NCI-H446 treated with DMSO at 0.1 percent for 48 hours (cell line): Measurements from ENCODE around the gene NTRK3.
A peak's percentile ranks its signal among the peaks of the same experiment; 100 is the strongest.
"Not testable (repeated sequence)": the region's sequence is repeated elsewhere in the genome, so short reads cannot be mapped to it uniquely, and the experiment has no call there.

Experiments
- DNase-seq: peaks from one replicate; lab custom pipeline; 2025; lab: John Stamatoyannopoulos, UW

Gene NTRK3

DNA sequence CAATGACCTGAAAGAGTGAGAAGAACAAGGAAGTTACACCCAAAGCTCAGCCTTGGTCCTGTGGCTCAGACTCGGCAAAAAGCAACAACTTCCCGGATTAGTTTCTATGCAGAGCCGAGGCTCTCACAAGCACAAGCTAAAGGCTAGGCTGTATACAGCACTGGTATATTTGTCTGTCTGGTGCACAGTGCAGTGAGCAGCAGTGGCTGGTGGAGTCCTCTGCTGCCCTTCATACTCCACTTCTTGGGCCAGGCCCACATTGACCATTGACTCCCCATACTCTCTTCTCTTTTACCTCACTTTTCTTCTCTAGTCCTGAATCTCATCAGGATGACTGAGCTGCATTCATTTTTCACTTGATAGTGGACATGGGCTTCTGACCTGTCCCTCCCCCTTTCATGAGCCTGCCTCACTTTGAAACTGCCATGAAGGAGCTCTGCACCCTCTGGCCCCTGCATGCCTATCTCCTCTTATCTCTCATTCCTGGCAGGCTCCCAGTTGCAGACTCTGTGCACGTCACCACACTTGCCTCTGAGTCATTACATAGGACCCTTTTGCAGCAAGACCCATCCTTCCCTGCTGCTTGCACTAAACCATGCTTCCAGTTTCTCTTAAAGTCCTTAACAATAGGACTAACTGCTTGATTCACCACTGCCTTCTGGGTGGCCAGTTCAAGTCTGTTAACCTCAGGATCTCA, 379.3 kb downstream of the NTRK3 start:
- no peak for DNase-seq

- DNase-seq, result peak; percentile 49
Observed at GRCh38 chr15:87874896-87875711, 381.4 kb downstream of the NTRK3 start.

DNA sequence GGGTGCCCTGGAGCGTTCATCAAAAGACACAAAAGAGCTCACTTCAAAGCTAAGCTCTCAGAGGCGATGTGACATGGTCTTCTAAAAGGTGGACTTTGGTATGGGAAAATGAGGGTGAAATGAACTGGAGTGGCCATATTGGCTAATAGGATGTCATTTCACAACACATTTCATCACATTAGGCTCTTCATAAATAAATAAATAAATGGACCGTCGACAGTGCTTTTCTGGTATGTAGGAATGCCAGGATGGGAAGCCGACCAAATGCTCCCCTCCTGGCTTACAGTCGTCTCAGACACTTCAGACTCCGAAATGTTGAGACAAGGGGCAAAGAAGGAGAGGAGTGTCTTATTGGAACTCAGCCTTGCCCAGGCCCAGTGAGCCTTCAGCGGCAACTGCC, 383.0 kb downstream of the NTRK3 start:
- DNase-seq, result no peak

DNA sequence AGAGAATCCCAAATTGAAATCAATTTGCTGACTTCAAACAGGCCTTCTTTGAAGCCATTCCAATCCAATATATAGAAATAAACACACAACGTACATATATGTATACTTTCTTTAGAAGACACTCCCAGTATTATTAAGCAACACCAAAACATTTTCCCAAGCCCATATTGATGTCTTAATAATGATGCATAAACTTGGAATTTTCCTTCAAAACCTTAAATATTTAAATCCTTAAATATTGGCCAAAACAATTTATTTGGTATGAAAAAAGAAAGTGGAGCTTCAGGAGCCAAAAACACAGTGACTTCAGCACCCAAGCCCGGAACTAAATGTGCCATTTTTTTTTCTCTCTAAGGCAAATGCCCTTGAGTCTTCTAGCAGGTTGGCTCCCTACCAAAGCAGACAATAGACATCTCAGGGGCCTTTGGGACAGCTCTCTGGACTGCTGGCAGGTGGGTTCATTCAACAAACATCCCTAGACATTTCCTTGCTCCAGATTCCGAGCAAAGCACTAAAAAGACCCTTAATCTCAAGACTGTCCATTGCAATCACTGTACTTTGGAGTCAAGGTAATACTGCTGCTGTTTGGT, 384.7 kb downstream of the NTRK3 start:
- DNase-seq, result no peak

GRCh38 chr15:87871258-87871681, 385.3 kb downstream of the NTRK3 start:
- DNase-seq, result no peak

GRCh38 chr15:87866961-87867360, 389.6 kb downstream of the NTRK3 start:
- no peak for DNase-seq

DNA sequence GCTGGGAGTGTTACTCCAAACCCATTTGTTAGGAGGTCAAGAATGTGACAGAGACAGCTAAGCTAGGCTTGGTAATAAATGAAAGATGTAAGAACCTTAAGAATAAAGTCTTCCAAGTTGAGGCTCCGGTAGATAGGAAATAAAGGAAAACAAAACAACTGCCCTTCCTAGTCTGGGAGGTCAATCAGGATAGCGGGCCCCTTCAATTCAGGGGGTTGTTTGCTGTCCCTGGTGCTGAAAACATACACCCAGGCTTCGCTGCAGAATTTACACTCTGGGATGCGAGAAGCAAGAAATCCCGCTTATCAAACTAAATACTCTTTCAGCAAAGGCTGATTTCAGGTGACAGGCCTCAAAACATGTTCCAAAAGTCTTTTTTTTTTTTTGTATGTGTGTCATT, 393.4 kb downstream of the NTRK3 start:
- DNase-seq, result no peak

DNA sequence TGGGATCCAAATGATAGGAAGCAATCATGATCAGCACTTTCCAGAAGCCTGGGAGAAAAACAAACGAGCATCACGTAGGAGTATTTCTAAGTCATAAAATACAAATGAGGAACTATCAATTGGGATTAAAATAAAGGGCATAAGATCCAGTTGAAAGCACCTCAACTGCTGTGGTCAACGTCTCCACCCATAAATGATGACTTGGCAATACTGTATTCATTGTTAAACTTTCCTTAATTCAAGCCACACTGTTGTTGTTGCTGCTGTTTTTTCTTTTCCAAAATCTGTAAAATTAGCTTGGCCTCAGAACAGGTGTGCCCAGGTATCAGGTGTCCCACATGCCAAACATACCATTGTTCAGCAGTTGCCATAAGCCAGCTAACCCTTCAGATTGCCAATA, 395.8 kb downstream of the NTRK3 start:
- DNase-seq, result no peak

- DNase-seq, result no peak
Observed at GRCh38 chr15:87858651-87859050, 397.9 kb downstream of the NTRK3 start.

DNA sequence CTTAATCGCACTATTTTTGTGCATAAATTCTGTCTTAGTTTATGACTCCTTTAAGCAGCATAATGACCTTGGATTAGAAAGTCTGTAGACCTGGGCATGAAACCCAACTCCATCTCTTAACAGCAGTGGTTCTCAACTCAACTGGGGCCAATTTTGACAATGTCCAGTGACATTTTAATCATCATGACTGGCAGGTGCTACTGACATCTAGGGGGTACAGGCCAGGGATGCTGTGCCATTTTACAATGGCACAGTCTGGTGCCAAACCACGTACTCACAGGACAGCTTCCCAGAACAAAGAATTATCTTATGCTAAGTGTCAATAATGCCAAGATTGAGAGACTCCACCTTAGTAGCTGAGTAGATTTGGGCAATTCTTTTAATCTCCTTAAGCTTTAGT, 405.0 kb downstream of the NTRK3 start:
- no peak for DNase-seq

- DNase-seq, result peak; percentile 58
Observed at GRCh38 chr15:87850916-87851315, 405.6 kb downstream of the NTRK3 start.

- no peak for DNase-seq
Observed at GRCh38 chr15:87849181-87849580, 407.4 kb downstream of the NTRK3 start.

DNA sequence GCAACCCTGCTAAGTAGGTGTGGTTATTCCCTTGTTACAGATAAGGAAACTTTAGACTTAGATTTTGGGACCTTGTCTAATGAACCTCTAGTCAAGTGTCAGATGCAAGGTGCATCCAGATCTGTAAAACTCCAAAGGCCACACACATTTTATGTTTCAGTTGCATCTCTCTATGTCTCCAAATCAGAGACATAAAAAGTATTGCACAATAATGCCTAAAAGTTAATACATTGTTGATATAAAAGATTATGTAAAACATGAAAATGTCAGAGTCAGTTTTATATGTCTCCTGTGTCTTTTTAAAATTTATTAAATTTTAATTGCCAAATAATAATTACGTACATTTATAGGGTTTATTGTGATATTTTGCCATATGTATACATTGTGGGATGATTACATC, 408.5 kb downstream of the NTRK3 start:
- no peak for DNase-seq

DNA sequence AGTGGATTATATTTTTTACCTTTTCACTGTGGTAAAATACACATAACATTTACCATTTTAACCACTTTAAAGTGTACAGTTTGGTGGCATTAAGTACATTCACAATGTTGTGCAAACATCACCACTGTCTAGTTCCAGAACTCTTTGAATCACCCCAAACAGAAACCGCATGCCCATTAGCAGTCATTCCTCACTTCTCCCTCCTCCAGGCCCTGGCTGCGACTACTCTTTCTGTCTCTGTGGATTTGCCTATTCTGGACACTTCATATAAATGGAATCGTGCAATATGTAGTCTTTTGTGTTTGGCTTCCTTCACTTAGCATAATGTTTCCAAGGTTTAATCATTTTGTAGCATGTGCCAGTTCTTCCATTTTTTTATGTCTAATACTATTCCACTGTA, 409.8 kb downstream of the NTRK3 start:
- DNase-seq, result peak; percentile 17

DNA sequence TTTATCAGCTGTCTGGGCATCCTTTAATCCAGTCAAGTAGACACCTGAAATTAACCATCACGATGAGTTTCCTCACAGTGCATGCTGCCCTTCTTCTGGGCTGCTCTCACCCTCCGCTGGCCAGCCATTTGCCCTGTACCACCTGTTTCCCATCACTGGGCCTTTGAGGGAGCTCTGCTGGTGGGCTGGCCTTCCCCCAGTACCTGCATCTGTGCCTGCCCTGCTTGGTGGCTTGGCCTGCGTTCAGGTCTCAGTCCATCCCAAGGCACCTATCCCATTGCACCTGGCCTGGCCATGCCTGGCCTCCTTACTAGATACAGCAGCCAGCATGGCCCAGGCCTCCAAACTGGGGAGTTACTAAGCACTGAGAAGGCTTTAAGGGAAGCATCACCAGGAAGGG, 413.2 kb downstream of the NTRK3 start:
- no peak for DNase-seq

GRCh38 chr15:87841426-87841998, 415.0 kb downstream of the NTRK3 start:
- DNase-seq, result no peak

- not testable (repeated sequence) for DNase-seq
Observed at GRCh38 chr15:87835830-87836229, 420.7 kb downstream of the NTRK3 start.

GRCh38 chr15:87833333-87833732, 423.2 kb downstream of the NTRK3 start:
- not testable (repeated sequence) for DNase-seq

GRCh38 chr15:87829332-87830050, 427.0 kb downstream of the NTRK3 start:
- DNase-seq, result no peak

DNA sequence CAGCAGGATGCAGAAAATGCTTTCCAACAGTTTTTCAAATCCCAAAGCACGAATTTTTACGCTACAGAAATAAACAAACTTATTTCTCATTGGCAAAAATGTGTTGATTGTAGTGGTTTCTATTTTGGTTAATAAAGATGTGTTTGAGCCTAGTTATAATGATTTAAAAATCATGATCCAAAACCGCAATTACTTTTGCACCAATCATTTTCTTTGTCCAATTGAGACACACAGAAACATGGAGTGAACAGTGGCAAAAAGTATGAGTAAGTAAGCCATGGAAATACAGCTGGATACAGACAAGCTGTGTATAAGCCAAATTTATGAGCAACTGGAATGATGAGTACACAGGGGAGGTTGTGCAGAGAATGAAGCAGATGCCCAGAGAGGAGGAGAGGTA, 427.9 kb downstream of the NTRK3 start:
- no peak for DNase-seq

DNA sequence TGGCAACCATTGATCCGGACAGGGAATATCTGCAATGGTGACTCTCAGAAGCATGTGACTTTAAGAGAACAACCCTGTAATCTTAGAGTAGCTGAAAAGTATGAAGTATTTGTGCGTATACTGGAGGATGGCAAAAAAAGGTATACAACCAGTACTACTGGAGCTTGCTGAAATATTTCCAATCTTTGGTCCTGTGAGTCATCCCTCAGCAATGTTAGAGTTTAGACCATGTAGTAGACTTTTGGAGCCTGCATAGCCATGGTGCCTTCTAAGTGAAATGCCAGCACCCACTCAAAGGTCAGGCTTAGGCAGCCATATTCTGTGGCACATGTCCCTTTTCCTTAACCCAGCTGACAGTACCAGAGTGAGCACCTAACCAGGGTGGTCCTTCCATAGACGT, 429.4 kb downstream of the NTRK3 start:
- no peak for DNase-seq

DNA sequence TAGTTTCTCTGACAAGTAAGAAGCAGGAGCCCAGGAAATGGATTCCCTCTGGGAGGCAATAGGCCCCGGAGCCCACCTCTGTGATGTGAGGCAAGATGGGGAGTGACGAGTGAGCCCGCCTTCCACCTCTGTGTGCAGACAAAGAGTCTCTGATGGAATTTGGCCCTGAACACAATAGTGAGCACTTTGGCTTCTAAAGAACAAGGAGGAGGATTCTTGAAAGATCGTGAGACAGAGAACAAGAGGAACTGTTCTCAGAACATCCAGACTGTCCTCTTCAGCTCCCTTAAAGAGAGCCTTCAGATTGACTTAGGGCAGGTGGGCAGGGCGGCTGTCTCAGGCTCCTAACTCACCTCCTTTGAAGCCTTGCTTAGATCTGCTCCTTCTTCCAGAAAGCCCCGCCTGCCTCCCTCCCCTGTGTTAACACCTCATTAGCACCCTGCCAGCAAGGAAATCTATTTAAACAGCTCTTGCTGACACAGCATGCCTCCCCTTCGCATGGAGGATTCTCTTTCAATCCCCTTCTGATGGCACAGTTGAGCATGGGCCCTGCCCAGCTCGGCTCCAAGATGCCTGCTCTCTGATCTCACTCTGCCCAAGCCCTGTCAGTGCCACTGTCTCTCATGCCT, 430.3 kb downstream of the NTRK3 start:
- no peak for DNase-seq
